ENCODE results near the gene AVPR2. TPM values are rescaled to one million over a fixed set of nuclear protein-coding genes. Genes with fewer than 3 reads are reported as not detected.
A peak's percentile ranks its signal among the peaks of the same experiment; 100 is the strongest.

Gene AVPR2
- total RNA-seq, 2 experiments from 2014 or later, result not detected

DNA sequence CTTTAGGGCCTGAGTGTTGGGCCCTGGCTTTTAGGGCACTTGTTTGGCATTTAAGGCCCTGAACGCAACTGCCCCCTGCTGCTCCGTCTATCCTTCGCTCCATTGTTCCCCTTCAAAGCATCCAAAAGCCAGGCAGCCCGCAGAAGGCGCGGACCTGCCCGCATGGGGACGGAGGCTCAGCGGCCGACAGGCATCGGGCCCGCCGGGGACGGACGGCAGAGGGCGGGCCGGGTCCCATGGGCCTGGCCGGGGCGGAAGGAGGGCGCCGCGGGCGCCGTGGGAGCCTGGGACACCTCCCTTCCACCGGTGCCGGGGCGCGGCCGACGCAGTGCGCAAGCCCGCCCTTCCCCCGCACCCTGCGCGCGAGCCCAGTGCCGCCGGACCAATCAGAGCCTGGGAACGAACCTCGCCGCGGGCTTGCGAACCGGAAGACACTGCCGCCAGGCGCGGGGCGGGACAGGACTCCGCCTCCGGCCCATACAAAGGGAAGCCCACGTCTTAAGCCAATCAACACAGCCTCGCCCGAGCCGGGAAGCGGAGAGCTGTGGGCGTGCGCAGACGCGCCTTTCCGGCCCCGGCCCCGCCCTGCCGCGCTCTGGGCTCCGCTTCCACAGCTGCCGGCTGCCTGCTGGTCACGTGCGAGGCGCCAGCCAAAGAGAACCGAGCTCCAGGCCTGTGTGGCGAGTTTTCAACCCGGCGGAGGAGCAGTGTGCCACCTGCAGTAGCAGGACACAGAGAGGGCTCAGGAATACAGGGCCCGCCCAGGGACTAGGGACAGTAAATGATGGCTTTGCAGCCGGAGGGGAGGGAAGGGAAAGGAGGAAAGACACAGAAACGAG, 23.7 kb downstream of the AVPR2 start:
- CTCF ChIA-PET, result interaction anchor here (0.6 to 10.4 kb wide), 6 partner anchors 8 to 141 kb away, joined by 3 to 148 read pairs (median 4); partner anchors contain the start of genes HCFC1 and RENBP
- DNase-seq, result peak; percentile 95
- Mint-ChIP-seq H3K9me3 (no peaks in the 10 kb centered on the region), H3K4me3 (peak overlapping the region; percentile 91), H3K27ac (peak overlapping the region; percentile 97), H3K4me1 (peaks cover 34% of the 10 kb centered on the region), H3K36me3 (ENCODE audit: low read depth) (peaks cover 41% of the 10 kb centered on the region), H3K27me3 (no peaks in the 10 kb centered on the region)
- POLR2A ChIA-PET, result interaction anchor here (1.0 to 9.6 kb wide), 14 partner anchors 8 to 620 kb away, joined by 3 to 201 read pairs (median 8); partner anchors contain the start of genes HCFC1, IDH3G, IKBKG and L1CAM

DNA sequence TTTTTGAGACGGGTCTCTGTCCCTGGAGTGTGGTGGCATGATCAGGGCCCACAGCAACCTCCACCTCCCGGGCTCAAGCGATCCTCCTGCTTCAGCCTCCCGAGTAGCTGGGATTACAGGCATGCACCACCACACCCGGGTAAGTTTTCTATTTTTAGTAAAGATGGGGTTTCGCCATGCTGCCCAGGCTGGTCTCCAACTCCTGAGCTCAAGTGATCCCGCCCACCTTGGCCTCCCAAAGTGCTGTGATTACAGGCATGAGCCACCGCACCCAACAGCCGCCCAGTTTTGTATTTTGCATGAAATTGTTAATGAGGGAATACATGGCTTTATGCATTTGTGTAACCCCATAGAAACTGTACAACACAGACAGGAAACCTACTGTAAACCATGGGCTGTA, 24.4 kb downstream of the AVPR2 start:
- no peaks in the 10 kb centered on the region for H3K9me3 Mint-ChIP-seq
- peaks cover 36% of the 10 kb centered on the region for H3K36me3 Mint-ChIP-seq (ENCODE audit: low read depth)
- H3K4me1 Mint-ChIP-seq, result peaks cover 32% of the 10 kb centered on the region

GRCh38 chrX:153929576-153929975, 25.1 kb downstream of the AVPR2 start:
- Mint-ChIP-seq H3K4me3 (peak overlapping the region; percentile 91), H3K27me3 (no peaks in the 10 kb centered on the region), H3K4me1 (peaks cover 33% of the 10 kb centered on the region), H3K9me3 (no peaks in the 10 kb centered on the region), H3K27ac (peak overlapping the region; percentile 95), H3K36me3 (ENCODE audit: low read depth) (peaks cover 31% of the 10 kb centered on the region)
- DNase-seq, result no peak
- CTCF ChIA-PET, result interaction anchor here (10.4 kb wide), 1 partner anchor 19 kb away, joined by 148 read pairs; the partner anchor contains the start of gene RENBP
- POLR2A ChIA-PET, result interaction anchor here (4.5 to 9.6 kb wide), 4 partner anchors 10 to 41 kb away, joined by 24 to 201 read pairs (median 127); partner anchors contain the start of genes HCFC1, RENBP and TMEM187

More for the DNA sequence above, 24.4 kb downstream of the AVPR2 start:
- Mint-ChIP-seq H3K27ac (peak overlapping the region; percentile 95), H3K27me3 (no peaks in the 10 kb centered on the region), H3K4me3 (peak overlapping the region; percentile 91)
- no peak for DNase-seq
- ChIA-PET POLR2A (interaction anchor here (1.0 to 9.6 kb wide), 9 partner anchors 7 to 440 kb away, joined by 3 to 201 read pairs (median 24); partner anchors contain the start of genes HCFC1, IDH3G, MECP2 and RENBP), CTCF (interaction anchor here (0.7 to 10.4 kb wide), 4 partner anchors 7 to 42 kb away, joined by 3 to 148 read pairs (median 6); partner anchors contain the start of genes HCFC1 and RENBP)

DNA sequence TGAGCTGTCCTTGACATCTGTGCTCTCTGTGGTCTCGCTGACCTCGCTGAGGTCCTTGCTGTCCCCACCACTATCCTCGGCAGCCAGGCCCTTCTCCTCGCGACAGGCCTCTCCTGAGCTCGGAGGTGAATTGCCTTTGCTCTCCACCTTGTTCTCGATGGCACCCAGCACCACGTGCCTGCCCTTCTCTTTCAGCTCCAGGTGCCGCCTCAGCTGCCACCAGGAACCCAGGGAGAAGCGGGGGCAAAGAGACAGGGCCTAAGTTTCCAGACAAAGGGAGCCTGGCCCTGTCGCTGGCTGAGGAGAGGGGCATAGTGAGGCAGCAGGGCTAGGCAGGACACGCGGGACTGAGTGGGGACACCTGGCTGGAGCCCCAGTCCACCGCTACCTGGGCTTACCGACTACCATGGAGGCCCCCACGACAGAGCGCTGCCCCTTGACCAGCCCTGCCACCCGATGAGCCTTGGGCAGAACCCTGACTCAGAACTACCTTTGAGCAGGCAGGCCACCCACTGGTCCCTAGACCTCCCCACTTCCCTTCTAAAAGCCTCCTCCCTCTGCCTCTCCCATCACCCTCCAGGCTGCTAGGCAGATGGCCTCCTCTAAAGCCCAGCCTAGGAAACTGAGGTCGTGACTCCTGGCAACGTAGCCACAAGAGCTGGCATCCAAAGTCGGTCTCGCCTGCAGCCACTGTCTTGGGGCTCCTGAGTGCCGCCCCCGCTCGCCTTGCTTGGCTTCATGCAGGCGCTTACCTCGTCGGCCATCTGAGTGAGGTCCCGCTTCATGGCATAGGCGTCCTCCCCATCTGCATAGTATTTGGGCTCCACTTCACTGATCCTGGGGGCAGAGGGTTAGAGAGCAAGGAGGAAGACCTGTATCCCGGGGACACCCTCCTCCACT, 25.8 kb downstream of the AVPR2 start:
- peaks cover 25% of the 10 kb centered on the region for H3K36me3 Mint-ChIP-seq (ENCODE audit: low read depth)
- DNase-seq, result no peak
- no peaks in the 10 kb centered on the region for H3K27me3 Mint-ChIP-seq
- ChIA-PET POLR2A (interaction anchor here (0.9 to 9.6 kb wide), 3 partner anchors 17 to 40 kb away, joined by 3 to 201 read pairs (median 140); partner anchors contain the start of genes HCFC1, RENBP and TMEM187), CTCF (interaction anchor here (10.4 kb wide), 1 partner anchor 18 kb away, joined by 148 read pairs; the partner anchor contains the start of gene RENBP)
- no peaks in the 10 kb centered on the region for H3K9me3 Mint-ChIP-seq
- no peak overlapping the region for H3K4me3 Mint-ChIP-seq
- no peak overlapping the region for H3K27ac Mint-ChIP-seq
- H3K4me1 Mint-ChIP-seq, result peaks cover 33% of the 10 kb centered on the region

- DNase-seq, result no peak
- H3K4me3 Mint-ChIP-seq, result peak overlapping the region; percentile 10
- H3K27me3 Mint-ChIP-seq, result no peaks in the 10 kb centered on the region
- H3K27ac Mint-ChIP-seq, result peak overlapping the region; percentile 52
- H3K9me3 Mint-ChIP-seq, result no peaks in the 10 kb centered on the region
- ChIA-PET CTCF (interaction anchor here (10.4 kb wide), 1 partner anchor 17 kb away, joined by 148 read pairs; the partner anchor contains the start of gene RENBP), POLR2A (interaction anchor here (0.9 to 9.6 kb wide), 2 partner anchors 33 to 39 kb away, joined by 3 to 201 read pairs; partner anchors contain the start of genes HCFC1 and TMEM187)
- peaks cover 34% of the 10 kb centered on the region for H3K4me1 Mint-ChIP-seq
- H3K36me3 Mint-ChIP-seq (ENCODE audit: low read depth), result peaks cover 21% of the 10 kb centered on the region
These were observed 26.7 kb downstream of the AVPR2 start for GRCh38 chrX:153931151-153931550.

GRCh38 chrX:153931748-153932147, 27.3 kb downstream of the AVPR2 start:
- ChIA-PET POLR2A (interaction anchor here (9.6 kb wide), 1 partner anchor 39 kb away, joined by 201 read pairs; the partner anchor contains the start of genes HCFC1 and TMEM187), CTCF (interaction anchor here (1.1 to 1.8 kb wide), 2 partner anchors 9 to 15 kb away, joined by 3 to 5 read pairs; no protein-coding TSS in a partner anchor)
- H3K4me1 Mint-ChIP-seq, result peaks cover 36% of the 10 kb centered on the region
- DNase-seq, result no peak
- no peaks in the 10 kb centered on the region for H3K9me3 Mint-ChIP-seq
- H3K4me3 Mint-ChIP-seq, result peak overlapping the region; percentile 10
- peak overlapping the region; percentile 52 for H3K27ac Mint-ChIP-seq
- peaks cover 21% of the 10 kb centered on the region for H3K36me3 Mint-ChIP-seq (ENCODE audit: low read depth)
- H3K27me3 Mint-ChIP-seq, result no peaks in the 10 kb centered on the region

- Mint-ChIP-seq H3K27ac (no peak overlapping the region), H3K27me3 (no peaks in the 10 kb centered on the region), H3K36me3 (ENCODE audit: low read depth) (peaks cover 21% of the 10 kb centered on the region), H3K9me3 (no peaks in the 10 kb centered on the region), H3K4me3 (no peak overlapping the region), H3K4me1 (peaks cover 36% of the 10 kb centered on the region)
- no peak for DNase-seq
- ChIA-PET POLR2A (no interaction called here), CTCF (interaction anchor here (1.1 to 1.8 kb wide), 2 partner anchors 10 to 15 kb away, joined by 3 to 5 read pairs; no protein-coding TSS in a partner anchor)
These were observed 27.9 kb downstream of the AVPR2 start for GRCh38 chrX:153932220-153932915.

GRCh38 chrX:153933748-153934147, 29.3 kb downstream of the AVPR2 start:
- Mint-ChIP-seq H3K27ac (peak overlapping the region; percentile 64), H3K27me3 (no peaks in the 10 kb centered on the region), H3K36me3 (ENCODE audit: low read depth) (peaks cover 17% of the 10 kb centered on the region), H3K4me3 (peak overlapping the region; percentile 84), H3K9me3 (no peaks in the 10 kb centered on the region), H3K4me1 (peaks cover 35% of the 10 kb centered on the region)
- no peak for DNase-seq
- ChIA-PET POLR2A (interaction anchor here (0.8 to 2.9 kb wide), 7 partner anchors 8 to 205 kb away, joined by 3 to 25 read pairs (median 5); partner anchors contain the start of genes ARHGAP4 and RENBP), CTCF (interaction anchor here (0.8 to 2.7 kb wide), 3 partner anchors 10 to 13 kb away, joined by 3 to 13 read pairs (median 4); partner anchors contain the start of gene RENBP)

DNA sequence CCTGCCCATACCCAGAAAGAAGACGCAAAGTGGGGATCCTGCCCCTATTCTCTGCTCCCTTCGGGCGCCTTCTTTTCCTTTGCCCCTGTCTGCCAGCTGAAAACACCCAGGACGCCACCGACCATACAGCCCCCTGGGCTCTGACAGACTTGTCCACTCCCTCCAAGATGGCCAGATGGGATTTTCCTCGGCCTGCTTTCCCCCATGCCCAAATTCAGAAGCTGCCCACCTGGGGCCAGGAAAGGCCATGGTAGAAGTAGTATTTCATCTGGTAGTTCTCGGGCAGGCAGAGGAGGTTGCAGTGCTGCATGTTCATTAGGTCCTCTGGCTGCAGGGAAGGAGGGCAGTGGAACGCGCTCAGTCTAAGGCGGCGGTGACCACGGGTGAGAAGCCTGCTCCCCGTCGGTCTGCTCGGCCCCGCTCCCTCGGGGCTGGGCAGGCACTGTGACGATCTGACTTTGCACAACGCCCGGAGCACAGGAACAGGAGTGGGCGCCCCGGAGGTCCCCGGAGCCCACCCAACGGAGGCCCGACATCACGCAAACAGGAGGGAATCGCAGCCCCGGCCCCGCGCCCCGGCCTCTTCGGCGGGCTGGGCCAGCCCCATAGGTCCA, 29.8 kb downstream of the AVPR2 start:
- Mint-ChIP-seq H3K9me3 (no peaks in the 10 kb centered on the region), H3K4me1 (peaks cover 31% of the 10 kb centered on the region), H3K27ac (peak overlapping the region; percentile 64), H3K36me3 (ENCODE audit: low read depth) (peaks cover 13% of the 10 kb centered on the region), H3K4me3 (peak overlapping the region; percentile 84), H3K27me3 (no peaks in the 10 kb centered on the region)
- POLR2A ChIA-PET, result interaction anchor here (0.8 to 2.9 kb wide), 7 partner anchors 9 to 205 kb away, joined by 3 to 25 read pairs (median 5); partner anchors contain the start of genes ARHGAP4 and RENBP
- CTCF ChIA-PET, result interaction anchor here (0.8 to 2.7 kb wide), 3 partner anchors 10 to 14 kb away, joined by 3 to 13 read pairs (median 4); no protein-coding TSS in a partner anchor
- DNase-seq, result no peak

DNA sequence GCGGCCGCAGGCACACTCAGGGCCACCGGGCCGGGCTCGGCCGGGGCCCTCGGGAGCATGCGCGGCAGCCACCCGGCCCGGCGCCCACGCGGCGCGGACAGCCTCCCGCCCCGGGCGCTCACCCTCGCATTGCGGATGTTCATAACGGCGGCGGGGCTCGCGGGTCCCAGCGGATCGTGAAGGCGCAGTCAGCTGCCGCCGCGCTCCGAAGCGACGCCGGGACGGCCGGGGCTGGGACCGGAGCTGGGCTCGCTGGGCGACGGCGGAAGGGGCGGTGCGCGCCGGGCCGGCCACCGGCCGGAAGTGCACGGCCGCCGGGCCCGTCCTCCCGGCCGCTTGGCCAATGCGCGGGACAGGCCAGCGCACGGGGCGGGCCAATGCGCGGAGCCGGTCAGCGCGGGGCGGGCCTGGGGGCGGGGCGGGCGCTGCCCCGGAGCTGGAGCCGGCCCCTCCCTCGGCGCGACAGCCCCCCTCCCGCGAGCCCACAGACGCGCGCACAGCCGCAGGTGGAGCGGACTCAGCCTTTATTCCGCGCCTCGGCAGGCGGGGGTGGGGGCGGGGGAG, 30.4 kb downstream of the AVPR2 start, which contains the start of gene NAA10:
Gene NAA10 (minus strand): TSS at position 276 of the 564 bp plus-strand sequence. CDS start 133 bp downstream, at position 143.
- CTCF ChIA-PET, result interaction anchor here (1.0 to 2.7 kb wide), 2 partner anchors 11 to 13 kb away, joined by 3 to 13 read pairs; no protein-coding TSS in a partner anchor
- H3K27me3 Mint-ChIP-seq, result no peaks in the 10 kb centered on the region
- POLR2A ChIA-PET, result interaction anchor here (1.0 to 2.9 kb wide), 4 partner anchors 9 to 33 kb away, joined by 3 to 25 read pairs (median 8); partner anchors contain the start of gene ARHGAP4

More for the DNA sequence above, 30.4 kb downstream of the AVPR2 start, which contains the start of gene NAA10:
- Mint-ChIP-seq H3K4me1 (peaks cover 29% of the 10 kb centered on the region), H3K9me3 (no peaks in the 10 kb centered on the region), H3K27ac (peak within 1 kb of the TSS; percentile 64), H3K36me3 (ENCODE audit: low read depth) (peaks cover 12% of the 10 kb centered on the region), H3K4me3 (peak within 1 kb of the TSS; percentile 84)
- peak; percentile 60 for DNase-seq

Data from activated CD4-positive, alpha-beta memory T cell treated with anti-CD3 and anti-CD28 coated beads, Interleukin-2, amount 10 ng/mL, durations not matched to agents 7 days and 5 days (primary cell).